Endothelial cell of umbilical vein (primary cell): ENCODE data around the gene ASAP2. TPM values are rescaled to one million over a fixed set of nuclear protein-coding genes. Genes with fewer than 3 reads are reported as not detected.

Experiments used
- BruUV-seq: library from RNA; stranded (reverse); fragments of 400-500 nt; replicated peaks from 2 replicates; lab custom pipeline; 2021; lab: Mats Ljungman, UMichigan
- CTCF ChIA-PET: fragments of 300-600, 350-600 bp; sonication (Branson Sonifier 250); formaldehyde crosslinking; loops from one replicate; lab custom pipeline; 2021; ENCODE audit warnings: antibody characterized with exemption, inconsistent platforms; lab: Charles Lee
- POLR2A ChIA-PET: fragments of 300-600, 350-600 bp; sonication (Branson Sonifier 250); formaldehyde crosslinking; loops from one replicate; lab custom pipeline; 2021; ENCODE audit warnings: antibody characterized with exemption, inconsistent platforms; lab: Charles Lee
- DNase-seq: peaks from one replicate; pipeline ENCODE4 v3.0.0-alpha.2; 2011; ENCODE audit warnings: low read depth, low spot score
- FAIRE-seq: peaks from 2 replicates; lab custom pipeline; 2011; peaks lifted over from hg19 to GRCh38; lab: Jason Lieb, UNC
- H2AFZ ChIP-seq: 2 replicates; pipeline ENCODE4 v1.6.0; 2012; ENCODE audit warnings: low read depth, low read length, control low read depth, inconsistent platforms
- H3K27ac ChIP-seq: 2 replicates; pipeline ENCODE4 v1.5.1; 2011; ENCODE audit warnings: low read depth, mild to moderate bottlenecking, control low read depth, low read length, moderate library complexity; ENCODE audit not compliant: insufficient read depth
- H3K27me3 ChIP-seq, 2 experiments: 2 replicates each; pipeline versions ENCODE4 v1.6.0 to v1.6.1; 2011; ENCODE audit warnings: low read length in 2 of 2, mixed read lengths in 1 of 2; ENCODE audit not compliant: control insufficient read depth in 2 of 2, insufficient read depth in 2 of 2
- H3K36me3 ChIP-seq, 2 experiments: 2 replicates in 1 of 2; 3 replicates in 1 of 2; pipeline ENCODE4 v1.5.1; 2011; ENCODE audit warnings: low read length in 2 of 2, mild to moderate bottlenecking in 1 of 2, moderate library complexity in 1 of 2; ENCODE audit not compliant: control insufficient read depth in 2 of 2, insufficient read depth in 2 of 2; ENCODE audit errors: extremely low read depth in 1 of 2
- H3K4me1 ChIP-seq: 3 replicates; pipeline ENCODE4 v1.5.1; 2011; ENCODE audit warnings: mild to moderate bottlenecking, low read length; ENCODE audit not compliant: control insufficient read depth, insufficient read depth; ENCODE audit errors: extremely low read depth
- H3K4me2 ChIP-seq: 2 replicates; pipeline ENCODE4 v1.6.1; 2011; ENCODE audit warnings: low read length, control low read depth, mixed read lengths; ENCODE audit not compliant: insufficient read depth
- H3K4me3 ChIP-seq, 3 experiments: fragments of 200-600 bp in 1 of 3; sonication (generic), shearing (Covaris generic) in 1 of 3; replicated peaks in 1 of 3; 2 replicates each; pipeline ENCODE4 v1.5.1; 2011 to 2016; ENCODE audit warnings: control low read depth in 3 of 3, low read length in 3 of 3, mild to moderate bottlenecking in 2 of 3, inconsistent platforms in 1 of 3, low read depth in 1 of 3, moderate library complexity in 1 of 3; ENCODE audit not compliant: insufficient read depth in 1 of 3
- H3K79me2 ChIP-seq: 2 replicates; pipeline ENCODE4 v1.6.0; 2012; ENCODE audit warnings: low read length, inconsistent platforms; ENCODE audit not compliant: control insufficient read depth, insufficient read depth
- H3K9ac ChIP-seq: replicated peaks from 2 replicates; pipeline ENCODE3; 2011; ENCODE audit warnings: low read length, control low read depth; ENCODE audit not compliant: insufficient read depth; ENCODE audit errors: extremely low read depth
- H3K9me1 ChIP-seq: replicated peaks from 3 replicates; pipeline ENCODE4 v1.6.0; 2011; ENCODE audit warnings: mild to moderate bottlenecking, low read length; ENCODE audit not compliant: control insufficient read depth, insufficient read depth; ENCODE audit errors: extremely low read depth
- H3K9me3 ChIP-seq: replicated peaks from 2 replicates; pipeline ENCODE4 v1.5.1; 2012; ENCODE audit warnings: low read length, inconsistent platforms; ENCODE audit not compliant: control insufficient read depth, insufficient read depth
- H4K20me1 ChIP-seq: replicated peaks from 2 replicates; pipeline ENCODE3; 2011; ENCODE audit warnings: mild to moderate bottlenecking, low read length; ENCODE audit not compliant: control insufficient read depth, insufficient read depth; ENCODE audit errors: extremely low read depth
- EZH2 ChIP-seq: IDR thresholded peaks from 2 replicates; pipeline ENCODE4 v1.6.1; 2012; ENCODE audit warnings: borderline replicate concordance, low read depth, mild to moderate bottlenecking, moderate library complexity, low read length, inconsistent platforms; ENCODE audit not compliant: severe bottlenecking
- FOS ChIP-seq: IDR thresholded peaks from 2 replicates; pipeline ENCODE4 v1.6.1; 2011; ENCODE audit warnings: mild to moderate bottlenecking, low read length, moderate library complexity, borderline replicate concordance; ENCODE audit not compliant: insufficient read depth
- GATA2 ChIP-seq: IDR thresholded peaks from 2 replicates; pipeline ENCODE4 v1.7.0; 2011; ENCODE audit warnings: low read depth, mild to moderate bottlenecking, moderate library complexity, mixed read lengths, low read length; ENCODE audit not compliant: insufficient read length, insufficient read depth
- JUN ChIP-seq: IDR thresholded peaks from 2 replicates; pipeline ENCODE4 v1.6.1; 2011; ENCODE audit warnings: borderline replicate concordance, low read depth; ENCODE audit not compliant: insufficient read length, insufficient read depth
- MYC ChIP-seq: IDR thresholded peaks from one replicate; pipeline ENCODE4 v1.6.1; 2011; ENCODE audit warnings: mild to moderate bottlenecking, low read depth, low read length
- POLR2A ChIP-seq: IDR thresholded peaks from 2 replicates; pipeline ENCODE4 v1.6.1; 2012; ENCODE audit warnings: low read depth, mild to moderate bottlenecking, control low read depth, low read length
- POLR2AphosphoS5 ChIP-seq: IDR thresholded peaks from 2 replicates; pipeline ENCODE4 v1.6.1; 2012; ENCODE audit warnings: low read depth, mild to moderate bottlenecking, control low read depth, low read length, moderate library complexity; ENCODE audit not compliant: insufficient read depth
- dilution Hi-C: fragments of 300-500 bp; cut with MboI; formaldehyde crosslinking; loops from one replicate; pipeline ENCODE4 v1.15.0; 2019; ENCODE audit warnings: low sequenced_read_pairs; ENCODE audit not compliant: extremely low pct_ligation_motif_present
- intact Hi-C: fragments of 100-400 bp; cut with micrococcal nuclease; formaldehyde crosslinking; loops from one replicate; pipeline ENCODE4 v1.10.0; 2022
- polyA plus RNA-seq, 4 experiments: library from polyadenylated mRNA; depleted of rRNA in 3 of 4; stranded (reverse) in 3 of 4; unstranded in 1 of 4; fragments of >200 nt; gene quantifications; 2 replicates each; pipeline versions ENCODE4 v1.2.1 to v1.2.3, GENCODE V29; 2011 to 2012; ENCODE audit warnings: missing spikeins in 1 of 4
- total RNA-seq: library from RNA; stranded (reverse); gene quantifications from 2 replicates; pipeline ENCODE4 v1.2.3, GENCODE V29; 2021
- TF ChIP-seq, protein P1 (sequence below), 2 donors: IDR thresholded peaks; 1 replicate in 1 of 2; 2 replicates in 1 of 2; pipeline ENCODE4 v1.5.1; 2011; ENCODE audit warnings: low read length in 2 of 2, mild to moderate bottlenecking in 2 of 2, moderate library complexity in 2 of 2, control low read depth in 1 of 2, inconsistent platforms in 1 of 2, low read depth in 1 of 2; ENCODE audit not compliant: insufficient read depth in 1 of 2; ENCODE audit errors: extremely low read depth in 1 of 2
- TF ChIP-seq, protein P2 (sequence below): IDR thresholded peaks from 2 replicates; pipeline ENCODE4 v1.6.1; 2011; ENCODE audit not compliant: insufficient read depth, insufficient read length

ASAP2 gene
- total and polyA plus RNA-seq, 2 donors (not counting 3 experiments of a cell fraction or from before 2014, with no cell fraction given) = 31.1 to 79.2 TPM

DNA sequence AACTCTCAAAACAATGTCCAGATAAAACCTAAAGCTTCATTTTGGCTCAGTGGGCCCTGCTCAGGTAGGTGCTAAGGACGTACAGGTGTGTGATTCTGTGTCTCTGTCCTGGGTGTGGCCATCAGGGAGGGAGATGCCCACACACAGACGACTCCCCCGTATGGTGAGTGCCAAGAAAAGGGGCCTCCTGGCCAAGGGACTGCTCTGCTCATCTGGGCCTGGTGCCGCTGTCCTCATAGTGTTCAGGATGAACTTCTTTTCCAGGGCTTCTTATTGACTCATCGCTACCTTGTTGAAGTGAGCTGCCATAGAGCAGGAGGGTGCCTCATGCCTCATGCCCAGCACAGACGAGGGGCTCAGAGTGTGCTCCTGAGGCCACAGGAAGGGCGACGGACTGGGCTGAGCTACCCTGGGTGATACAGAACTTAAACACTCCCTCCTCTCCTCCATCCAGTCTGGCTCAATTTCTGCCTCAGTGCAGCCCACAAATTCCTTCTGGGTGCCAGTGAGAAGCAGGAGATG lies 158.9 kb downstream of the ASAP2 start:
- CTCF ChIA-PET = interaction anchor here (0.7 to 3.7 kb wide), 4 partner anchors 13 to 226 kb away, joined by 3 to 16 read pairs (median 4); no protein-coding TSS in a partner anchor

DNA sequence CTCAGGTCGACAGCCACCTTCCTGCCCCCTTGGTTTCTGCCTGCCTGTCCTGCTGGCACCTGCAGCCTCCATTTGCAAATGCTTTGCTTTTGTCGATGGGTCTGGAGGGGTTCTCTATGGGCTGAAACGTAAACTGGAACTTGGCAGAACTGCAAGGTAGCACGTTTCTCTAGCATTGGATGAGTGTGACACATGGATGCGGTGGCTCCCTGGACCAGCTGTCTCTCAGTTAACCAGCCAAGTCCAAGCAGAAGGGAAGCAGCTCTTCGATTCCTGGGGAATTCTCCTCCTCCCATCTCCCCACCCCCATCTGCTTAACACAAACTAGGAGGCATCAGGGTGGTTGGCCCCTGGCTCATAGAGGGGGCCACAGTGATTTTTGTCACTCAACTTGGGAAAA lies 159.4 kb downstream of the ASAP2 start:
- Histone ChIP-seq H3K9me1 (no peaks in the 10 kb centered on the region), H3K4me3 (no peak overlapping the region), H3K27ac (no peak overlapping the region), H3K4me2 (no peak overlapping the region), H3K27me3 (no peaks in the 10 kb centered on the region), H3K4me1 (peaks cover 7% of the 10 kb centered on the region), H2AFZ (no peak overlapping the region), H3K79me2 (no peaks in the 10 kb centered on the region), H4K20me1 (no peaks in the 10 kb centered on the region), H3K9ac (no peak overlapping the region), H3K9me3 (no peaks in the 10 kb centered on the region), H3K36me3 (peaks cover 21 to 33% of the 10 kb centered on the region in 2 experiments)
- FAIRE-seq (no peak), DNase-seq (no peak)
- POLR2A ChIA-PET = no interaction called here
- intact Hi-C loops = no loop called here
- TF ChIP-seq GATA2 (no peak), FOS (no peak), EZH2 (no peak), POLR2A (no peak), JUN (no peak), MYC (no peak), POLR2AphosphoS5 (no peak)
- TF ChIP-seq, protein P1, sequence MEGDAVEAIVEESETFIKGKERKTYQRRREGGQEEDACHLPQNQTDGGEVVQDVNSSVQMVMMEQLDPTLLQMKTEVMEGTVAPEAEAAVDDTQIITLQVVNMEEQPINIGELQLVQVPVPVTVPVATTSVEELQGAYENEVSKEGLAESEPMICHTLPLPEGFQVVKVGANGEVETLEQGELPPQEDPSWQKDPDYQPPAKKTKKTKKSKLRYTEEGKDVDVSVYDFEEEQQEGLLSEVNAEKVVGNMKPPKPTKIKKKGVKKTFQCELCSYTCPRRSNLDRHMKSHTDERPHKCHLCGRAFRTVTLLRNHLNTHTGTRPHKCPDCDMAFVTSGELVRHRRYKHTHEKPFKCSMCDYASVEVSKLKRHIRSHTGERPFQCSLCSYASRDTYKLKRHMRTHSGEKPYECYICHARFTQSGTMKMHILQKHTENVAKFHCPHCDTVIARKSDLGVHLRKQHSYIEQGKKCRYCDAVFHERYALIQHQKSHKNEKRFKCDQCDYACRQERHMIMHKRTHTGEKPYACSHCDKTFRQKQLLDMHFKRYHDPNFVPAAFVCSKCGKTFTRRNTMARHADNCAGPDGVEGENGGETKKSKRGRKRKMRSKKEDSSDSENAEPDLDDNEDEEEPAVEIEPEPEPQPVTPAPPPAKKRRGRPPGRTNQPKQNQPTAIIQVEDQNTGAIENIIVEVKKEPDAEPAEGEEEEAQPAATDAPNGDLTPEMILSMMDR (IDR thresholded peaks at IDR 0.05; ENCODE audit: extremely low read depth in 1 of 2, insufficient read depth in 1 of 2, low read depth in 1 of 2, low read length in 2 of 2) = no peak
- TF ChIP-seq, protein P2, sequence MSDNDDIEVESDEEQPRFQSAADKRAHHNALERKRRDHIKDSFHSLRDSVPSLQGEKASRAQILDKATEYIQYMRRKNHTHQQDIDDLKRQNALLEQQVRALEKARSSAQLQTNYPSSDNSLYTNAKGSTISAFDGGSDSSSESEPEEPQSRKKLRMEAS = no peak
- dilution Hi-C loops = loop anchor here (25.0 kb wide), 1 partner anchor 204 kb away; no protein-coding TSS in a partner anchor
- CTCF ChIA-PET = interaction anchor here (0.9 to 3.7 kb wide), 2 partner anchors 9 to 224 kb away, joined by 3 to 16 read pairs; no protein-coding TSS in a partner anchor
- no TSS peak for BruUV-seq

More for the DNA sequence above, 158.9 kb downstream of the ASAP2 start:
- no peaks in the 10 kb centered on the region for H4K20me1 ChIP-seq
- dilution Hi-C loops = loop anchor here (25.0 kb wide), 1 partner anchor 203 kb away; no protein-coding TSS in a partner anchor
- H3K4me1 ChIP-seq = peaks cover 7% of the 10 kb centered on the region
- H3K27me3 ChIP-seq = no peaks in the 10 kb centered on the region
- no peak for FAIRE-seq
- TF ChIP-seq MYC = no peak
- TF ChIP-seq EZH2 = no peak
- DNase-seq = no peak
- no peaks in the 10 kb centered on the region for H3K9me3 ChIP-seq
- intact Hi-C loops = no loop called here
- peaks cover 16 to 30% of the 10 kb centered on the region in 2 experiments for H3K36me3 ChIP-seq
- no peak overlapping the region for H2AFZ ChIP-seq
- H3K4me3 ChIP-seq = no peak overlapping the region
- H3K9ac ChIP-seq = no peak overlapping the region
- H3K9me1 ChIP-seq = no peaks in the 10 kb centered on the region
- POLR2A ChIA-PET = no interaction called here
- H3K27ac ChIP-seq = peak overlapping the region; percentile 27
- H3K79me2 ChIP-seq = no peaks in the 10 kb centered on the region
- no peak overlapping the region for H3K4me2 ChIP-seq
- no TSS peak for BruUV-seq
